ENCODE measurements around the gene TBRG1.

TBRG1 gene

DNA sequence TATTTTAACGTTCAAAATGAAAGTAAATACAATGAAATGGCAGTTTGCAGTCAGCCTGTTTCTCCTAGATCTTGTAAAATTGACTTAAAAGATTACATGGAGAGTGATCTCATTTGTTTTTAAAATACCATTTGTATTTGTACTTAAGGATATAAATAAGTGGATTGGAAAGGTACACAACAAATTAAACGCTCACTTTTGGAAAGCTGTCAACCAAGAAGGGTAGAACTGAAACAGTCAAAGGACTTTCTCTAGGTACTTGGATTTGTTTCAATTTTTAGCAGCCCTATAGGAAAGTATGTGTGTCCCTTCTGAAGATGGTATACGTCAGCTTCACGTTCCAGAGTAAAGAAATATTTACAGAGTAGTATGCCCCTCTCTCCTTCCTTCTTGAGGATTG is 7.3 kb downstream of the TBRG1 start:
- no peak overlapping the region for H3K4me3 ChIP-seq
- TF ChIP-seq, protein P1, sequence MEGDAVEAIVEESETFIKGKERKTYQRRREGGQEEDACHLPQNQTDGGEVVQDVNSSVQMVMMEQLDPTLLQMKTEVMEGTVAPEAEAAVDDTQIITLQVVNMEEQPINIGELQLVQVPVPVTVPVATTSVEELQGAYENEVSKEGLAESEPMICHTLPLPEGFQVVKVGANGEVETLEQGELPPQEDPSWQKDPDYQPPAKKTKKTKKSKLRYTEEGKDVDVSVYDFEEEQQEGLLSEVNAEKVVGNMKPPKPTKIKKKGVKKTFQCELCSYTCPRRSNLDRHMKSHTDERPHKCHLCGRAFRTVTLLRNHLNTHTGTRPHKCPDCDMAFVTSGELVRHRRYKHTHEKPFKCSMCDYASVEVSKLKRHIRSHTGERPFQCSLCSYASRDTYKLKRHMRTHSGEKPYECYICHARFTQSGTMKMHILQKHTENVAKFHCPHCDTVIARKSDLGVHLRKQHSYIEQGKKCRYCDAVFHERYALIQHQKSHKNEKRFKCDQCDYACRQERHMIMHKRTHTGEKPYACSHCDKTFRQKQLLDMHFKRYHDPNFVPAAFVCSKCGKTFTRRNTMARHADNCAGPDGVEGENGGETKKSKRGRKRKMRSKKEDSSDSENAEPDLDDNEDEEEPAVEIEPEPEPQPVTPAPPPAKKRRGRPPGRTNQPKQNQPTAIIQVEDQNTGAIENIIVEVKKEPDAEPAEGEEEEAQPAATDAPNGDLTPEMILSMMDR (IDR thresholded peaks at IDR 0.05) = no peak
- no peak overlapping the region for H3K27ac ChIP-seq
- DNase-seq (ENCODE audit: low spot score) = no peak

GRCh38 chr11:124633355-124633754 is 10.7 kb downstream of the TBRG1 start:
- TF ChIP-seq, protein P1 (IDR thresholded peaks at IDR 0.05) = no peak
- no peak for DNase-seq (ENCODE audit: low spot score)

DNA sequence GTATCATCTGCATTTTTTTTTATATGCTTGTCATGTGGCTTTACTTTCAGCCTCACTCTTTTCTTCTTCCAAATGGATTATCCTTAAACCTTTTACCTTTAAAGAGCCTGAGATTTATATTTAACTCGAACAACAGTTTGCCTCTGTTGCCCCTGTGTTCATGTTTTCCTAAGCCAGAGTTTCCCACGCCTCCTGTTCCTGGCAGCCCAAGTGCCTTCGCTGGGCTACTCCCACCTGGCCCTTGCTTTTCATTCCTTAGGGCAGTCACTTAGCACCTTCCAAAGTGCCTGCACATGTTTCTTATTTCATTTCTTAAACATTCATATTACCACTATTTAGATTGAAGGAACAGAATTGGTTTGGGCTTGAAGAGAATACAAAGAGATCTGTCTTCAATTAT is 13.3 kb downstream of the TBRG1 start:
- TF ChIP-seq, protein P1 (IDR thresholded peaks at IDR 0.05) = no peak
- H3K27ac ChIP-seq = no peak overlapping the region

More at GRCh38 chr11:124633355-124633754, 10.7 kb downstream of the TBRG1 start:
- Histone ChIP-seq H3K4me3 (no peak overlapping the region), H3K27ac (no peak overlapping the region)

GRCh38 chr11:124638500-124638899 is 15.8 kb downstream of the TBRG1 start:
- no peak for DNase-seq (ENCODE audit: low spot score)
- no peak overlapping the region for H3K27ac ChIP-seq
- TF ChIP-seq, protein P1 (IDR thresholded peaks at IDR 0.05) = no peak

More for the DNA sequence above, 13.3 kb downstream of the TBRG1 start:
- no peak overlapping the region for H3K4me3 ChIP-seq
- no peak for DNase-seq (ENCODE audit: low spot score)

DNA sequence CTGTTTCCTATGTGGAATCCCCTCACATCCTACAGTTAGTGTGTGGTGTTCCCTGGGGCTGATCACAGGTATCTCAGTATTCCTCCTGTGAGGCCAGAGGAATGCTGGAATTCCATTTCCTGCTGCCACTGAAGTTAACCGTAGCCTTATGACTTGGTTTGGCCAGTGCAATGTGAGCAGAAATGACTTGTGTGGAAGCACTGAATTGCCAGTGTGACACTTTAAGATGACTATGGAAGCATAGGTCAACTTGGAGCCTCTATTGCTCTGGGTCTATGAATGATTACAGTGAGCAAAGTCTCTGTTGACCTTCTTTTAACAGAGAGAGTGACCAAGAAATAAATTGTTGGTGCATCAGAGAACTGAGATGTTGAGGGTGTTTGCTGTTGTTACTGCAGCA is 16.5 kb downstream of the TBRG1 start:
- Histone ChIP-seq H3K4me3 (no peak overlapping the region), H3K27ac (no peak overlapping the region)
- TF ChIP-seq, protein P1 (IDR thresholded peaks at IDR 0.05) = no peak
- no peak for DNase-seq (ENCODE audit: low spot score)

More at GRCh38 chr11:124638500-124638899, 15.8 kb downstream of the TBRG1 start:
- no peak overlapping the region for H3K4me3 ChIP-seq

GRCh38 chr11:124640666-124641065 is 18.0 kb downstream of the TBRG1 start:
- H3K27ac ChIP-seq = no peak overlapping the region
- TF ChIP-seq, protein P1 (IDR thresholded peaks at IDR 0.05) = no peak
- no peak overlapping the region for H3K4me3 ChIP-seq
- DNase-seq (ENCODE audit: low spot score) = no peak

GRCh38 chr11:124642628-124643027 is 20.0 kb downstream of the TBRG1 start:
- DNase-seq (ENCODE audit: low spot score) = no peak
- Histone ChIP-seq H3K4me3 (no peak overlapping the region), H3K27ac (no peak overlapping the region)
- TF ChIP-seq, protein P1 (IDR thresholded peaks at IDR 0.05) = no peak
